ENCODE data around the gene OBSL1. TPM values are rescaled to one million over a fixed set of nuclear protein-coding genes. Genes with fewer than 3 reads are reported as not detected.

The OBSL1 gene
- total and polyA plus RNA-seq, 2 donors (not counting 1 experiment from before 2014, with no cell fraction given), result not detected

DNA sequence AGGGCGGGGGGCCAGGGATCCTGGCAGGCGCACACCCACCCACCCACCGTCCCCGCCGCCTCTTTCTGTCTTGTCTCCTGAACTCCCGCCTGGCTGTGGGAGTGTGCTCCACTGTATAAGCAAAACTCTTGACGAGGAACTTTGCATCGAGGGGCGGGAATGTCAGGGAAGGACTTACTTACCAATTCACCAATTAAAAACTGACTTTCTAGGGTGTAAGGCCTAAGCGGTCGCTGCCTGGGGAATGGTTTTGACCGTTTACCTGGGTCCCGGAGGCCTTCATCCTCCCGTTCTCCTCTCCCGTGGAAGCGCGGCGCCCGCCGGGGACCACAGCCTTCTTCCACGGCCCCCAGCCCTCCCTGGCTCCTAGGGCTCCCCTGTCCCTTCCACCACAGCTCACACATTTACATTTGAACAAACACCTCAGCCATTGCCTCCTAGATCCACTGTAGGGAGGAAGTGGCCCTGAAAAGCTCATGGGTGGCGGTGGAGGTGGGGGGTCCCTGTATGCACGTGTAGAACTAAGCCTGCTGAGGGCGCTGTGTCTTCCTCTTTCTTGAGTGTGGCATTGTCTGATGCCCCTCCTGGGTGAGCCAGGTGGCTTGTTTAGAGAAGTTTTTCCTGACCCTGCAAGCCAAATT lies 48.2 kb downstream of the OBSL1 start:
- H3K79me2 ChIP-seq (ENCODE audit: control insufficient read depth, insufficient read depth, low read length), result no peaks in the 10 kb centered on the region
- H4K20me1 ChIP-seq (ENCODE audit: control insufficient read depth, insufficient read depth, low read length, poor library complexity, severe bottlenecking), result no peaks in the 10 kb centered on the region
- H2AFZ ChIP-seq (ENCODE audit: insufficient read depth, low read depth, low read length, poor library complexity, severe bottlenecking), result peak overlapping the region; percentile 46
- peaks cover 1 to 68% (median 32%) of the 10 kb centered on the region in 4 experiments for H3K27me3 ChIP-seq (replicated peaks in 1 of 4; ENCODE audit: control extremely low read depth in 1 of 4, control insufficient read depth in 3 of 4, insufficient read depth in 4 of 4, low read length in 3 of 4)
- ChIA-PET CTCF (interaction anchor here (0.7 to 1.2 kb wide), 2 partner anchors 22 to 25 kb away, joined by 3 to 4 read pairs; no protein-coding TSS in a partner anchor), POLR2A (no interaction called here)
- H3K27me3 Mint-ChIP-seq, result peaks cover 71% of the 10 kb centered on the region
- H3K27ac ChIP-seq (ENCODE audit: low read length in 2 of 2), result no peak overlapping the region
- 16% methylated on average over 20 of the region's 24 CpGs for WGBS (ENCODE audit: insufficient coverage)
- no peak overlapping the region for H3K9ac ChIP-seq (ENCODE audit: low read length)
- peaks cover 14% of the 10 kb centered on the region for H3K4me1 Mint-ChIP-seq
- H3K4me3 Mint-ChIP-seq, result peak overlapping the region; percentile 33
- DNase-seq (peak; percentile 36), ATAC-seq (ENCODE audit: low read depth) (no peak)
- peak overlapping the region; percentile 66 for H3K4me2 ChIP-seq (replicated peaks; ENCODE audit: low read depth, low read length, poor library complexity, severe bottlenecking)
- H3K4me1 ChIP-seq (ENCODE audit: control insufficient read depth in 2 of 2, insufficient read depth in 2 of 2, low read length in 2 of 2), result peaks cover 10 to 17% of the 10 kb centered on the region in 2 donors
- H3K36me3 ChIP-seq (replicated peaks in 1 of 2; ENCODE audit: control extremely low read depth in 1 of 2, control insufficient read depth in 1 of 2, extremely low read depth in 1 of 2, insufficient read depth in 2 of 2, low read length in 1 of 2), result no peaks in the 10 kb centered on the region
- no peak overlapping the region for H3K4me3 ChIP-seq (ENCODE audit: control extremely low read depth in 1 of 5, extremely low read depth in 1 of 5, insufficient read depth in 1 of 5, low read depth in 2 of 5, low read length in 4 of 5)
- no peaks in the 10 kb centered on the region for H3K9me3 Mint-ChIP-seq (ENCODE audit: insufficient read depth)
- no peak overlapping the region for H3K27ac Mint-ChIP-seq
- no peak for TF ChIP-seq EZH2 (IDR thresholded peaks at IDR 0.05; ENCODE audit: borderline replicate concordance, insufficient read depth, low read depth, low read length, poor library complexity, severe bottlenecking)
- TF ChIP-seq, protein P1, sequence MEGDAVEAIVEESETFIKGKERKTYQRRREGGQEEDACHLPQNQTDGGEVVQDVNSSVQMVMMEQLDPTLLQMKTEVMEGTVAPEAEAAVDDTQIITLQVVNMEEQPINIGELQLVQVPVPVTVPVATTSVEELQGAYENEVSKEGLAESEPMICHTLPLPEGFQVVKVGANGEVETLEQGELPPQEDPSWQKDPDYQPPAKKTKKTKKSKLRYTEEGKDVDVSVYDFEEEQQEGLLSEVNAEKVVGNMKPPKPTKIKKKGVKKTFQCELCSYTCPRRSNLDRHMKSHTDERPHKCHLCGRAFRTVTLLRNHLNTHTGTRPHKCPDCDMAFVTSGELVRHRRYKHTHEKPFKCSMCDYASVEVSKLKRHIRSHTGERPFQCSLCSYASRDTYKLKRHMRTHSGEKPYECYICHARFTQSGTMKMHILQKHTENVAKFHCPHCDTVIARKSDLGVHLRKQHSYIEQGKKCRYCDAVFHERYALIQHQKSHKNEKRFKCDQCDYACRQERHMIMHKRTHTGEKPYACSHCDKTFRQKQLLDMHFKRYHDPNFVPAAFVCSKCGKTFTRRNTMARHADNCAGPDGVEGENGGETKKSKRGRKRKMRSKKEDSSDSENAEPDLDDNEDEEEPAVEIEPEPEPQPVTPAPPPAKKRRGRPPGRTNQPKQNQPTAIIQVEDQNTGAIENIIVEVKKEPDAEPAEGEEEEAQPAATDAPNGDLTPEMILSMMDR (IDR thresholded peaks at IDR 0.05), result no peak
- intact Hi-C loops (cut with micrococcal nuclease), result no loop called here
- peaks cover 0 to 8% (median 0%) of the 10 kb centered on the region in 3 donors for H3K9me3 ChIP-seq (ENCODE audit: control extremely low read depth in 1 of 3, control insufficient read depth in 2 of 3, insufficient read depth in 1 of 3, low read length in 2 of 3)
